GDM1 (cell line): ENCODE data around the gene ARHGAP25.

Experiments used
- DNase-seq: peaks from one replicate; lab custom pipeline; 2025; lab: John Stamatoyannopoulos, UW

Gene ARHGAP25

DNA sequence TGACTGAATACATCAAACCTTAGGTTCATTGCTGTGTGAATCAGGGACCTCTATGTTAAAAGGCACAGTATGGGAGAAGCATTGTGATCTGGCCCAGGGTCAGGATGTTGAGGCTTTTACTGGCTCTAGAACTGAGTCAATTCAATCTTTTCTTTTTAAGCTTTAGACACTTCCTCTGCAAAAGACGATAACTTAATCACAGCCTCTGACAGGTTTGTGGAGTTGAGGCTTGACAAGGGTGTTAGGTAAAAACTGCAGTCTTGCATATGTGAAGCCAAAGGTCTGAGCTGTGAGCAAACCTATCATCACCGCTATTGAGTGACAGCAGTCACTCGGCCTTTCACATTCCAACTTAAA is 17.3 kb upstream of the ARHGAP25 start:
- DNase-seq, result no peak

DNA sequence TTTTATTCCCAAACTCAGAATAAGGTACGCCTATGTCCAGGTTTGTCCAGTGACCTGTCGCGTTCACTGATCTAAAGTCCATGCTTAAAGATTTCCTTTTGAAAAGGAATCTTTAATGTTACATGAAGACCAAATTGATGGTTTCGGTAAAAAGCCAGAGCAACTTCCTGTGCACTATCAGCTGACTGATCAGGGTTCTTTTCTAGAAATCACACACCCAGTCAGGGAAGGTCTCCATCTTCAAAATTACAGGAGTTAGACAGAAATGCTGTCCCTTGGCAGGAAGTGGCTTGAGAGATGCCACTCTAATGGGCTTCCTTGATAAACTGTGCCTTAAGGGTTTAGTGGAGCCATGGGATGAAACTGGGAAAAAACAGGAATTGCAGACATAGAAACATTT is 14.7 kb upstream of the ARHGAP25 start:
- no peak for DNase-seq

DNA sequence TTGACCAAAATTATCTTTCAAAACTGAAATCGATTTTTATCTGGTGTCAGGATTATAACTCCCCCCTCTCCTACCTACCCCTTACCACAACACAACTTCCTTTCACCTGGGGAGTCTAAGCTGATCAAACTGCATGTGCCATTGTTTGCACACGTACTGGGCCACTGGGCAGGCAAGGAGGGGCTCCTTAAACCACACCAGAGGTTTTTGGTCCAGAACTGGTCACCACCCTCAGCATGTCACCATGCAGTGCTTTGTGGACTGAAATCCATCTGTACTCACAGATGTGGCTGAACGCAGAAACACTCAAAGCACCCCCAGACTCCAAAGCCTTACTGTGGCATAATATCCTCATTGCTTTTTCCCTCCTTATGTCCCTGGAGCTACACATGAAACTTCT is 13.9 kb upstream of the ARHGAP25 start:
- no peak for DNase-seq

DNA sequence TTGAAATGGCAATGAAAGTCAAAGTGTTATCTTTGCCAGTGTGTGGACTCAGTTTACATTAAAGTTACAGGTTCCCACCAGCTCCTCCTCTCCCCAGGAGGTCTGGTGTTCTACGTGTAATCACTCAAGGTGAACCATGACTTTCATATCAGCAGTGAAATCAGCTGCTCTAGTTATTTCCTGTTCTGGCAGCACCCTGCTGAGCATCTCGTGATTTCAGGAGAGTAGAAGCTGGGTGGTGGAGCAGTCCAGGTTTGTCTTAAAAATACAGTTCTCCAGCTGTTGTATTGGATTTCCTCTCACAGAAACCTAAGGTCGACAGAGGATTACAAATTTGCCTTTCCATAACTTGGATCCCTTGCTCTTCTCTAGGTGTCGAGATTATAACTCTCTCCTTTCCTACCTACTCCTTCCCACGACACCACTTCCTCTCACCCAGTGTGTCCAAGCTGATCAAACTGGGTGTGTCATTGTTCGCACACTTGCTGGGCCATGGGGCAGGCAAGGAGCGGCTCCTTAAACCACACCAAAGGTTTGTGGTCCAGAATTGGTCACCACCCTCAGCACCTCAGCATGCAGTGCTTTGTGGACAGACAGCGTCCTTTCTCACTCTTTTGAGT is 13.0 kb upstream of the ARHGAP25 start:
- DNase-seq, result no peak

DNA sequence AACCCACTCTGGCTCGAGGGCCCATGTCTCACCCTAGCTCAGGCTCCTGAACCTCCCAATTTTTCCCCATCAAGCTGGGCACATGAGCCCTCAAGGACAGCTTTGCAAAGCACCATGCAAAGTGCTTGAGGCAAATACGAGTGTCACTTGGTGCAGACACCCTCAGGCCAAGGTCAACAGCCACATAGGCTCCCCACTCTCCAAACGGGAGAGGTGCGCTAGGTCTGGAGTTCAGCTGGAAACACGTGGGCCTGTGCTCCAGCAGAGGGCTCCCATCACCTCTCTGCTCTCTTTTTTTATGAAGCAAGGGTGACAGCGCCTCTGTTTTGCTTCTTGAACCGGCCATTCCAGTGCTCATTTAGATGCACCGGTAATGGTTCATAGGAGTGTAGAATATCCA is 11.9 kb upstream of the ARHGAP25 start:
- DNase-seq, result peak; percentile 35

DNA sequence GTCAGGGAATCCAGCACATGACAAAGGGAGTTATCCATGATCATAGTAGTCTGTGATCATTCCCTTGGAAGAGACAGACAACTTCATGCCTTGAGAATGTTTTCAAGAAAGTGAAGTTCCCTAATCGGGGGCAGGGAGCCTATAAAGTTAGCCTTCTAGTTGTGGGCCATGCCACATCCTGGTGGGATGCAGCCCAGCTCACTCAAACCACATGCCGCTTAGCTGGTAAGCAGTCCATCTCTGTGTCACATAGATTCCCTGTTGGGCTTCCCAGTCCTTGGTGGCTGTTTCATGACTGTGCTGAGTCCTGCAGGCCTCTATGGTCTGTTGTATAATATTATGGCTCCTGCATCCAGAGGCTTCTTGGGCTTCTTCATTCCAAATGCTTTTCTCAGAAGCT is 11.4 kb upstream of the ARHGAP25 start:
- peak; percentile 49 for DNase-seq

DNA sequence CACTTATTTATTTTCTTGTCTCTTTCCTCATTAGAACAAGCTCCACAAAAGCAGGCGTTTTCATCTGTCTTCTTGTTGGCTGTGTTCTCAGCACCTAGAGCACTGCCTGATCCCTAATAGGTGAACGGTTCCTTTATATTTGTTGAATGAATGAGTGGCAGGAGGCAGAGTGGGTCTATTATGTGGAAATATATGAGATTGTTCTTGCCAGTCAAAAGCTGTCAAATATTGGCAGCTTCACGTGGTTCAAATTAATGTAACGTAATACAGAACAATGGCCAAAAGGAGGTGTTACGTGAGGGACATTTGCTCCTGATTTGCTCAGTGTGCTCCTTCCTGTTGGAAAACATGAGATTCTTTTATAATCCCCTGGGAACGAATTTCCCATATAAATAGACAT is 8.5 kb upstream of the ARHGAP25 start:
- DNase-seq, result no peak

DNA sequence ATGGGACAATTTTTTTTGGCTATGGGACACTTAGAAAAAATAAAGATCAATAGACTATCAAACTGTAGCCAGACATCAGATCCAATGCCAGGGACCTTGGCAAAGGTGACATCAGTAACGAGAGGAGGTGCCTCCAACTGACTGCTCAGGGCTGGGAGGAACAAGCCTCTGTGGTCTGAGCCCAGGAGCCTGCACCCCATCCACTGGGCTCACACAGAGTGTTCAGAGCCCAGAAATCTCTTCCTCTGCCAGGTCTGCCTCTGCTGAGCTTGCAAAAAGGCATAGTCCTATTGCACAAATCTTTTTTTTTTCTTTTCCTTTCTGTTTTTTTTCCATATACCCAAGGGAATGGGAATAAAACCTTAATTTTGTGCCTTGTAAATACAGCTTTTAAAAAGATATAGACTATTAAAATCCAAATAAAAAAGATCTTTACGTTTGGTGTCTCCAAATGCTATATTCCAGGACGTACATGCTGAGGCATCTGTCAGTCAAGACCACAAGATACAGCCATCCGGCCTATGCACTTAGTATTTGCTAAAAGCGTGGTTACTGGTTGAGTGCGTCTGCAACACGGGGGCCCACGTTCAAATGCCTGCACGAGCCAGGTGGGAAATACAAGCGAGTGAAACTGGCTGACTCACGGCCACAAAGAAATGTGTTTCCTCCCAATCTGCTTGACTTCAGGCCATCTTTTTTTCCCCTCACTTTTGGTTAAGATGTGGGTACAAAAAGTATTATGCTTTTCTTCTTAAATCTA is 7.8 kb upstream of the ARHGAP25 start:
- DNase-seq, result peak; percentile 94

DNA sequence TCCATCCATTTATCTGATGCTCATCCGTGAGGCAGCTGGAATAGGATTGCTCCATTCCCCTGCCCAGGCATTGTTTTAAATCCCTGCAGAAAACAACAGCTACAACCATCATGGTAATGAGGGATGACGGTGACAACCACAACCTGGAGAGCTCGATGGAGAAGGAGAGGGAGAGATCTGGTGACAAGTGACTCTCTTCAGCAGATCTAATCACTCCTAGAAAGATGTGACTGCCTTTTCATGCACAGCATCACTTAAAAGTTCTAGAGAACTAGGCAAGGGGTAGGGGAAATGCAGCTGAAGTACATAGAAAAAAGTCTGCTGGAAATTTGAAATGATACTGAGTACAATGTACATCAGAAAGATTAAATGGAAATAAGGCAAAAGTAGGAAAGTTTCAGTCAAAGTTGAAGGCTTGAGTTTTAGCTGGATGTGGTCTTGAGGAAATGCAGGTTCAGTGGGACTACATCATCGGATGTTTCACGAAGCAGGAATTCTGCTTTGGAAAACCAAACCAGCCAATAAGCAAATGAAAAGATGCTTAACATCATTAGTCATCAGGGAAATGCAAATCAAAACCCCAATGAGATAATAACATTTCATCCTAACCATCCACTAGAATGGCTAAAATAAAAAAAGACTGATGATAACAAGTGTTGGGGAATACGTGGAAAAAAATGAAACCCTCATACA is 6.8 kb upstream of the ARHGAP25 start:
- DNase-seq, result no peak

DNA sequence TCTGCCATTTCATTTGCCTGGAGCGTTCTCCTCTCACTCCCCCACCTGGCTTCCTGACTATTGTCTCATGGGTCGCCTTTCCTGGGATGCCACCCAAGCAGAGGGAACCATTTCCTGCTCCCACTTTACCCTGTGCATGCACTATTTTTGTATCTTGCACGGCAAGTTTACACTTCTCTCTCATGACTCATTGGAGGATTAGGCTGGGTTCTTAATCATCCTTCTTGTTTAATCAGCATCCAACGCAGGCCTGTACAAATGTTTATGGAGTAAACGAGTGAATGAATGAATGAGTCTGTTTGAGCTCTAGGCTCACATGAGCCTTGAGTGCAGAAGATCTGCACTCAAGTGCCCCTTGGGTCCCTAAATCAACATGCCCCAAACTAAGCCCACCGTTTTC is 3.8 kb upstream of the ARHGAP25 start:
- DNase-seq, result no peak

DNA sequence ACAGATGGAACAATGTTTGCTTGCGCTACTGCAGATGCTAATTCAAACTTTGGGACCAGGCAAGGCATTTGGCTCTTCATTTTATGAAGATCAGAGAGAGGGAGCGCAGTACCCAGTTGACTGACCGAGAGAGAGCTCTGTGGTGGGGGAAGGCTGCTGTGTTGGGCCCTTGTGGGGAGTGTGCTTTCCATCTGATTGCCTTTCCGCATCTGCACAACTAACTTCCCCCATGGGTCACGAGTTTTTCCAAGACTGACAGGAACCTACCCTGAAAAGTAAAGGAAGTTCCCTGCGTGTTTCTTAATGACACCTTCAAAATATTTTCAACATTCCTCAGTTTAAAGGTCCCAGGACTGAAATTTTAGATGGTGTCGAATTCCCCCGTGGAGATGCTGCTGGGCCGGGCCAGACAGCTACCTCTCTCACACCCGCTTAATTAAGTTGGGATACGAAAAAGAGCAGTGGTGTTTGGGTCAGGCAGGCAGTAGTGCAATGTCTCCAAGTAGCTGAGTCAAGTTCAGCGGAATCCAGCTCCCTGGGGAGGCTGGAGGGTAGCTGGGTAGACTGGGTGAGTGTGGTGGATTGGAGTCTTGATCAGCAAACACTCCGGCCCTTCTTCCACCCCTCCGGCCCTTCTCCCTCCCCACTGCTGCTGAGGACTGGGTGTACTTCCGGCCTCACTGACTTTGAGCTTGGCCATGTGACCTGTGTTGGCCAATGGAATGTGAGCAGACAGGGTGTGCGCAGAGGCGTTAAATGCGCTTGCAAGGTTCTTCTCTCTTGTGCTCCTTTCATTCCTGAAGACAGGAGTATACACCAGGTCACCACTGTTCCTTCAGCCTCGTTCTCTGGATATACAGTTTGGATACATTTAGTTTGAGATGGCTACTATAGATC is 2.3 kb upstream of the ARHGAP25 start:
- DNase-seq, result no peak

DNA sequence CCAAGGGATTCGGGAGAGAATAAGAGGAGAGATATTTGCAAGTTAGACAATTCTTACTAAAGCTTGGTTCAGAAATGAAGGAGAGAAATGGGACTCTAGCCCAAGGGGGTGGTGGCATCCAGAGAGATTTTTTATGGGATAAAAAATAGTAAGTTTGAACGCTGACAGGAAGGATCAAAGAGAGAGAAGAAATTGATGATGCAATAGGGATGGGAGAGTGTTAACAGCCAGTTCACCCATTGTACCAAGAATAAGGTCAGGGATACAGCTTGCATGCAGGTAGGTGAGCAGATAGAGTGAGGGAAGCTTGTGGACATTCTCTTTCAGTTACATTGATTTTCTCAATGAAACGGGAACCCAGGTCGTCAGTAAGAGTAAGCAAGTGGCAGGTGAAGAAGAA is 1.2 kb upstream of the ARHGAP25 start:
- no peak for DNase-seq

DNA sequence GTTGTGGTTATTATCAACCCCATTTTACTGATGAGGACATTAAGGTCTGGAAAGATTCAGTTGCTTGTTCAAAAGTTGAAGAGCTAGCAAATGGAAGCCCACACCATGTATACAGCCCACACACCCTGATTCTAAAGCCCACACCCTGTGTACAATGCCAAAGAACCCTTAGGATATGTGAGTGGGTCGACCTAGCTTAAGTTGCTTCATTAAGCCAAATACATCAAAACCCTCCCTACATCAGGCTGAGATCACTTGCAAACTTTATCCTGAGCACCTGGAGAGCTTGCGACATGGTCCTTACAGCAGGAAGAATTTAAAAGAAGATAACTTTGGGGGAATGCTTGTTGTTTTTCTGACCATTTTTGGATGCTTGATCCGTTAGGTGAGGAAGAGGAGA is 435 bp upstream of the ARHGAP25 start:
- DNase-seq, result no peak

DNA sequence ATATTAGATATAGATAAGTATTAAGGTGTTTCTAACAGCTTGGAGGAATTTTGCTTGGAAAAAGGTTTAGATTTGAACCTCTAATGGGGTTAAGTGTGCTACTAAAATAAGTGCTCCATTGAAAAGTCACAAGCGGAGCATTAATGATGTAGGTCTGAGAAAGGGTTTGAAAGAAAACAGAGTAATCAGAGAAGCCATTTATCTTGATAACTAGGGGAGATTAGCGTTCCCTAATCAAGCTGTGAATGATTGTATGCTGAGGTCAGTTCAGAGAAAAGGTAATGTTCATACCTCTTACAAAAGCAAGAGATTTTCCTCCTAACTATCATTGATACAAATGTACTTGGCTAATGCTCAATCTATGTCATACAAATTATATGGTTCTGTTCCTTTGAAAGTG is 1.5 kb downstream of the ARHGAP25 start:
- DNase-seq, result no peak

DNA sequence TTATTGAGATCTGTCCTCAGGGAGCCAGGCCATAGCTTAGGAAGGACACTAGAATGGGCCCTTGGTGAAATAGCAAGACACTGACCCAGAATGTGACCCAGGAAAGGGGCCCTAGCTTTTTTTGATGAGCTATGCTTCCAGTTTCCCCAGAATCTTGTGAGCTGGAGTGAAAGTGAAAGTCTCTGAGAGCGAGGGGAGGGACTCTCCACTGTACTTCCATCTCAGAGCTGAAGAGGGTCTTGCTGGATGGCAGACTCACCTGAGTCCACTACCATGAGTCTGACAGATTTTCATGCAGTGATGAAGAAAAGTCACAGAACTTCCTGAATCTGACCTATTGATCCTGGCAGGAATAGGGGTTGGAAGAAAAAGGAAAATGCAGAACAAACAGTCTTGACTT is 3.1 kb downstream of the ARHGAP25 start:
- DNase-seq, result no peak

DNA sequence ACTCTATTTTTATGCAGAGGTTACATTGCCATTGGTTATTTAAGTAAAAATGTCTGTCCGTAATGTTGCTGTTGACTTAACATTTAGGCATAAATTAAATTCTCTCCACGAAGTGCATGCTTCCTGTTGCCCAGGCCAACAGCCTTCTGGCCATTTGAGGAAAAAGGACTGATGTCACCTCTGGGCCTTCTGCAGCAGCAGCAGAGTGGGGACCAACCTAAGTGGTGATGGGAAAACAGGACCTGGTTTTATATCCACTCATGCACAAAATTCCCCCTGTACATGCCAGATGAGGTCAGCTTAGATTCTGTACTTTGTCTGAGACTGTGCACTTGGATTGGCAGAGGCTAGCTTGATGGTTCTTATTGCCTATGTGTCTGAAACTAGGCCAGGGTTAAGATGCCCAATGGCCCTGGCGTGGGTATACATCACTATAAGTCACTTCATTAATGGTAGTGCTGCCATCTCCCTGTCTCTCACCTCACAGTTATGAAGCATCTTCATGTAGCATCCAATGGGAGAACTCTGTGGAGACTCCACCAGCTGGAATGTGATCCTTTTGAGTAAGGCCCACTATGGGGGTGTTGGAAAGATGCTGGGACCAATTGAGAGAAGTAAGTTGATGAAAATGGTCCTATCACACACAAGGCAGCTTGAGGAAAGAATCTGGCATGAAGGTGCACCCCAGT is 4.4 kb downstream of the ARHGAP25 start:
- no peak for DNase-seq

DNA sequence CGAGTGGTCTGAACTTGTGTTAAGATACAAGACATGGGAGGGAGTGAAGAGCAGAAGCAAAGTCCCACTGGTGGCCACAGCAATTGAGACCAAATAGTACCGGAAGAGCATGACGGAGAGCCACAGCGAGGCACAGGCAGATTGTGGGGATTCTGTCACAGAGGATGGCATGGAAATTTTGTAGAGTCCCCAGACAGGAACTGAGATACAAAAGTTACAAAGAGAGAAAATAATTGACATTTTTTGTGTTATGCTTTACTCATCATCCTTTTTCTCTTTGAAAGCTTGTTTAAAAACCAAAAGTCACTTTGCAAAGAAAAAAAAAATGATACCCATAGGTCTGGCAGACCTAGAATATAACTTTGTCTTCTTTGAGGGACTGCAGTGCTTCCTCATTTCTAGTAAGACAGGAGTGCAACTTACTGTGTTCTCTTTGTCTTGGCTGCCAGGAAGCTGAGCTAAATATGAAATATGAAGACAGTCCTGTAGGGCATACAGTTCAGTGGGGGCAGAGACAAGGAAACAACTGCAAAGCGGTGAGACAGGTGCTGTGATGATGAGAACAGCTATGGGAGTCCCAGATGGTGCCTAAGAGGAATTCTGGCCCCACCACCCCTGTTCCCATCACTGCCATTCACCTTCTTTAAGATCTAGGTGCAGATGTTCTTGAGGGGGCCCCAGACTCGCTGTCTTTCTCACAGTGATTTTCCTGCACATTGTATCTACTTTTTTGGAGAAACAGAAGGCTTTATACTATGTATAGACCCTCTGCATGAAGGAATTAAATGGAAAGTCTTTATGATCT is 5.2 kb downstream of the ARHGAP25 start:
- DNase-seq, result peak; percentile 22

DNA sequence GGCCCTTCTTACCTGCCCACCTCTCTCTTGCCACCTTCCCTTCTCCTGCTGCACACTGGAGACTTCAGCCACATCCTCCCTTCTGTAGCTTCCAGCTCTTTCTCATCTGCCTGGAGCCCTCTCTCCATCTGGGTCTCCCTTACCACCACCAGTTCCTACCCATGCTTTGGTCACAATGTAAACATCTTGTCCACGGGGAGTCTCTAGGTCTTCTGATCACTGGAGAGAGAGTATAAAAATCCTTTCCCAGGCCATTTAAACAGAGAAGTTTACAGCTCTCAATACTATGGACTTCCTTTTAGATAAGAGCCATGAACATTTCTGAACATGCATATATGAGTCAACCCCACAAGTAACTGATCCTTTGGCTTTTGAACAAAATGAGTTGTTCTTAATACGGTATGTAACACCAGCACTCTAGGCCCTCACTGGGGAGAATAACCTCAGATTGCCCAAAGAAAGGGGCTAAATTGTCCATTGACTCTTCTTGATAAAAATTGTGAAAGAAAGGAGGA is 5.8 kb downstream of the ARHGAP25 start:
- DNase-seq, result no peak

DNA sequence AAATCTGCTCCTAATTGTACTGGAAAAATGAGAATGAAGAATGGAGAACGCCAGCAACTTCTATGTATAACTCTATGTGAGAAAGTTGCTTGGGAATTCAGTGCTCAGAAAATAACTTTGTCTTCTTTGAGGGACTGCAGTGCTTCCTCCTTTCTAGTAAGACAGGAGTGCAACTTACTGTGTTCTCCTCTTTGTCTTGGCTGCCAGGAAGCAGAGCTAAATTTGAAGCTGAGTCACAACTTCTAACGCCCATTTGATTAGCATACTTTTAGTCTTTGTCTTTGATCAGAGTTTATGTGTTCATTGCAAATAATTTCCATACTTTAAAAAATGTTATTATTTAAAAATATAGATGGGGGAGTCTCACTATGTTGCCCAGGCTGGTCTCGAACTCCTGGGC is 6.6 kb downstream of the ARHGAP25 start:
- DNase-seq, result peak; percentile 47

DNA sequence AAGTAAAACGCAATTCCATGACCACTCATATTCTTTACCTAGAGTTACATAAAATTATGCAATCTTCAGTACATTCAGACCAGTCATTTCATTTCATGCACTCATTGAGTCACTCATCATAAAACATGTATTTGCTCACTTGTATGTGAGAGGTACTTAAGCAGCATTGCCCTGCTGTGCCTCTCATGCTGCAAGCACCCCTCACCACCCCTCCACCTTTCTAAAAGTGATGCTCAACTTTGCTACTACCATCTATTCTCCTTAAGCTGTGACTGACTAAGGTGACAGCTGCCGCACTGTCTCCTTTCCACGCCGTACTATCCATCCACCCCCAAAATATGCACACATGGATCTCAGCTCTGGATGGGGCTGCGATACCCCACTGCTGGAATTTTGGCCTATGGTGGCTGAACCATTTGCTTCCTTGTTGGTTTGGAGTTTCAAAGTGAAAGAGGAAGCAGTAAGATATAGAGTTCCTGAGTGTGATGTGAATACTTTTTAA is 7.2 kb downstream of the ARHGAP25 start:
- DNase-seq, result no peak
